Measurements from ENCODE around the gene ZBTB7C. TPM values are rescaled to one million over a fixed set of nuclear protein-coding genes. Genes with fewer than 3 reads are reported as not detected.

ZBTB7C gene
- polyA plus RNA-seq, 2 of the 4 experiments (the other 2 are of a cell fraction) = 0.10 to 0.12 TPM

DNA sequence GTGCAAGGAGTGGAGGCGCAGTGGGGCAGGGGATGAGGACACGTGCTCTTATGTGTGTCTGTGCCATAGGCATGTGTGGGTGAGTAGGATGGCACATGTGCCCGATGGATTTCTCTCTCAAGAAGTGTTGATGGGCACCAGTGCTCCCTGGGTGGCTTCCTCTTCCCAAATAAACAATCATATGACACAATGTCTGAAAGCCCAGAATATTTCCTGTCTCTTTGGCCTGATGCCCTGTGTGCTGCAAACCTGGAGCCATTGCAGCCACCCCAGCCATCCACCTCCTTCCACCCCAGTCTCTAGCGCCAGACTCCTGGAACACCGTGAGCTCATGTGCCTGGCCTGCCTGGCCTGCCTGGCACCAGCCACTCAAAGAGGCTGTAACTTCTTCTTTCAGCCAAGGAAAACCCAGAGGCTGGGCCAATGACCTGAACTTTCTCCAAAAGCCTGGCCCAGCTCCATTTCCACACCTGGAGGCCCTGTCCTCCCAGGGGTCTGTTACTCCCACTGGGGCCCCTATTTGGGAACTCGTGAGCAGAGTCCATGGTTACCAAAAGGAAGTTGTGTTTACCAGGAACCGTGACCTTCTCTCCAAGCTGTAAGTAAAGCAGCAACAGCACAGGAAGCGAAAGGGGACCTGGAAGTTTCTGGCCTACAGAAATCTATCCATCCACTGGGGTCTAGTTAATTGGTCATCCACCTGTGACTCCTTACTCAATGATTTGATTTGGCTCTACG lies 9.5 kb upstream of the ZBTB7C start:
- ATAC-seq (no peak), DNase-seq (ENCODE audit: low read depth in 1 of 2, low spot score in 1 of 2) (no peak), FAIRE-seq (no peak)
- Histone ChIP-seq H3K9me3 (no peaks in the 10 kb centered on the region), H3K4me1 (no peaks in the 10 kb centered on the region), H3K27ac (no peak overlapping the region), H3K4me2 (no peak overlapping the region), H3K4me3 (no peak overlapping the region)
- ChIA-PET POLR2A (no interaction called here), CTCF (interaction anchor here (0.8 to 3.0 kb wide), 3 partner anchors 57 to 388 kb away, joined by 3 to 8 read pairs (median 4); no protein-coding TSS in a partner anchor)
- WGBS (ENCODE audit: missing lambda C conversion rate) = 59% methylated on average over 9 of the region's 9 CpGs
- TF ChIP-seq KDM1A (IDR thresholded peaks at IDR 0.05; ENCODE audit: low read depth) (no peak), ELK1 (IDR thresholded peaks at IDR 0.05; ENCODE audit: low read depth, low read length) (no peak), EP300 (IDR thresholded peaks at IDR 0.05) (no peak), NPAS2 (CRISPR knock-in tag; IDR thresholded peaks at IDR 0.05; ENCODE audit: borderline replicate concordance) (no peak), ATOH8 (CRISPR knock-in tag; IDR thresholded peaks at IDR 0.05; ENCODE audit: low read depth) (no peak), ESRRA (IDR thresholded peaks at IDR 0.05; ENCODE audit: borderline replicate concordance, low read length) (no peak), FOSB (CRISPR knock-in tag; IDR thresholded peaks at IDR 0.05) (no peak), JUN (IDR thresholded peaks at IDR 0.05) (no peak), ZSCAN20 (CRISPR knock-in tag; IDR thresholded peaks at IDR 0.05) (no peak), GATA3 (IDR thresholded peaks at IDR 0.05; ENCODE audit: borderline replicate concordance) (no peak), SREBF2 (IDR thresholded peaks at IDR 0.05) (no peak), HOXB13 (CRISPR knock-in tag; IDR thresholded peaks at IDR 0.05; ENCODE audit: low read depth) (no peak), RFX5 (IDR thresholded peaks at IDR 0.05) (no peak), TP53 (CRISPR knock-in tag; IDR thresholded peaks at IDR 0.05) (no peak), TFCP2L1 (CRISPR knock-in tag; IDR thresholded peaks at IDR 0.05) (no peak)

GRCh38 chr18:48417985-48418384 lies 8.8 kb upstream of the ZBTB7C start:
- ChIA-PET POLR2A (no interaction called here), CTCF (interaction anchor here (0.8 kb wide), 1 partner anchor 58 kb away, joined by 3 read pairs; no protein-coding TSS in a partner anchor)
- no peaks in the 10 kb centered on the region for H3K4me1 ChIP-seq
- TF ChIP-seq KDM5A (IDR thresholded peaks at IDR 0.05) (no peak), EHMT2 (IDR thresholded peaks at IDR 0.05; ENCODE audit: low read depth) (no peak), EP300 (IDR thresholded peaks at IDR 0.05) (no peak), RFX5 (IDR thresholded peaks at IDR 0.05) (no peak), ZFP36 (IDR thresholded peaks at IDR 0.05; ENCODE audit: borderline replicate concordance, partially characterized antibody) (no peak), ESRRA (IDR thresholded peaks at IDR 0.05; ENCODE audit: borderline replicate concordance, low read length) (no peak)
- TF ChIP-seq, protein P1, sequence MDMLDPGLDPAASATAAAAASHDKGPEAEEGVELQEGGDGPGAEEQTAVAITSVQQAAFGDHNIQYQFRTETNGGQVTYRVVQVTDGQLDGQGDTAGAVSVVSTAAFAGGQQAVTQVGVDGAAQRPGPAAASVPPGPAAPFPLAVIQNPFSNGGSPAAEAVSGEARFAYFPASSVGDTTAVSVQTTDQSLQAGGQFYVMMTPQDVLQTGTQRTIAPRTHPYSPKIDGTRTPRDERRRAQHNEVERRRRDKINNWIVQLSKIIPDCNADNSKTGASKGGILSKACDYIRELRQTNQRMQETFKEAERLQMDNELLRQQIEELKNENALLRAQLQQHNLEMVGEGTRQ (IDR thresholded peaks at IDR 0.05) = no peak
- ATAC-seq (no peak), FAIRE-seq (no peak), DNase-seq (ENCODE audit: low read depth in 1 of 2, low spot score in 1 of 2) (no peak)
- no peaks in the 10 kb centered on the region for H3K9me3 ChIP-seq
- no peak overlapping the region for H3K4me3 ChIP-seq
- no peak overlapping the region for H3K4me2 ChIP-seq
- WGBS (ENCODE audit: missing lambda C conversion rate) = 12% methylated on average over 4 of the region's 4 CpGs
- H3K27ac ChIP-seq = no peak overlapping the region

DNA sequence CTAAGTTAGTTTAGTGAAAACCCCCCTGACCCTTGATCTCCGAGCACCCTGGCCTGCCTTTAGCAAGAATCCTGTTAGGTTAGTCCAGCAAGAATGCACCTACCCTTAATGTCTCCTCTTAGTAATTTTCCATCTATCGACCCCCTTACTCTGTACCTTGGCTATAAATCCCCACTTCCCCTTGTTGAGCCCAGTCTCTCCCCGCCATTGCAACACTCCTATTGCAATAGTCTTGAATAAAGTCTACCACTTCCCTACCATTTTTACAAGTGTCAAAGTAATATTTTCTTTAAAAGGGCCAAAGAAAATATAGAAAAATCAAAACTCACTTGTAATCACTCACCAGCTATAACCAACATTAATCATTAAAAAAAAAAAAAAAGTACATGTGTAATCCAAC lies 4.2 kb upstream of the ZBTB7C start:
- H3K27ac ChIP-seq = no peak overlapping the region
- 21% methylated on average over 3 of the region's 3 CpGs for WGBS (ENCODE audit: missing lambda C conversion rate)
- FAIRE-seq (no peak), DNase-seq (ENCODE audit: low read depth in 1 of 2, low spot score in 1 of 2) (no peak), ATAC-seq (no peak)
- ChIA-PET CTCF (interaction anchor here (0.7 to 1.2 kb wide), 4 partner anchors 16 to 185 kb away, joined by 3 to 5 read pairs (median 4); no protein-coding TSS in a partner anchor), POLR2A (no interaction called here)
- no peak overlapping the region for H3K4me2 ChIP-seq
- H3K9me3 ChIP-seq = no peaks in the 10 kb centered on the region
- no peak overlapping the region for H3K4me3 ChIP-seq
- H3K4me1 ChIP-seq = no peaks in the 10 kb centered on the region
- TF ChIP-seq CBX8 (IDR thresholded peaks at IDR 0.05) (no peak), NFE2L2 (conservative IDR thresholded peaks at IDR 0.05; ENCODE audit: low read length) (no peak), RNF2 (IDR thresholded peaks at IDR 0.05; ENCODE audit: borderline replicate concordance, low read depth) (no peak), MYC (IDR thresholded peaks at IDR 0.05; ENCODE audit: borderline replicate concordance, low read length) (no peak), BHLHE40 (IDR thresholded peaks at IDR 0.05; ENCODE audit: low read depth, low read length) (no peak), JUN (IDR thresholded peaks at IDR 0.05) (no peak), EP300 (IDR thresholded peaks at IDR 0.05) (no peak), CBX2 (IDR thresholded peaks at IDR 0.05; ENCODE audit: borderline replicate concordance, low read depth) (no peak), MAX (IDR thresholded peaks at IDR 0.05) (no peak), SMC3 (IDR thresholded peaks at IDR 0.05) (no peak), FOXS1 (CRISPR knock-in tag; IDR thresholded peaks at IDR 0.05) (no peak), E2F6 (IDR thresholded peaks at IDR 0.05; ENCODE audit: borderline replicate concordance, low read depth) (no peak), RAD21 (conservative IDR thresholded peaks at IDR 0.05 in 1 of 2, IDR thresholded peaks at IDR 0.05 in 1 of 2) (no peak), HOXB13 (CRISPR knock-in tag; IDR thresholded peaks at IDR 0.05; ENCODE audit: low read depth) (no peak), NR3C1 (IDR thresholded peaks at IDR 0.05) (no peak)

Measured in A549 (cell line).